GM12801 (cell line): ENCODE data around the gene DBNDD2.
A peak's percentile ranks its signal among the peaks of the same experiment; 100 is the strongest.

ENCODE experiments used
- CTCF ChIP-seq: IDR thresholded peaks from one replicate; pipeline ENCODE4 v1.5.1; 2011; ENCODE audit warnings: control low read depth; ENCODE audit not compliant: insufficient read length; ENCODE audit errors: extremely low read depth

Gene DBNDD2

DNA sequence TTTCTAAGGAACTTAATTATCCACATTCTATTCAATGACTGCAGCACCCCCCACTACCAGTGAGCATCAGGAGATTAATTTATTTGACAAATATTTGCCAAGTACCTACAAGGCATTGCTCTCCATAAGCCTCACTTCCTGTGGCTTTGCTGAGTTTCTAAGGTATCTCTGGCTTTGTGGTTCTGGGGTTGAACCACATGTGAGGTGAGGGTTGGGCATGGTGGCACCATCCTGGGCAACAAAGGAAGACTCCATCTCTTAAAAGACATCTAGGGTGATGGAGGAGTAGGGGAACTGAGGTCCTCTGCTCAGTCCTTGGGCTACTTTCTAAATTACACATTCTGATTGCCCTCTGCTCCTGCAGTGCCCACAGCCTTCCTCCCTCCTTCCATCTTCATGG lies 36.0 kb downstream of the DBNDD2 start:
- no peak for TF ChIP-seq CTCF

DNA sequence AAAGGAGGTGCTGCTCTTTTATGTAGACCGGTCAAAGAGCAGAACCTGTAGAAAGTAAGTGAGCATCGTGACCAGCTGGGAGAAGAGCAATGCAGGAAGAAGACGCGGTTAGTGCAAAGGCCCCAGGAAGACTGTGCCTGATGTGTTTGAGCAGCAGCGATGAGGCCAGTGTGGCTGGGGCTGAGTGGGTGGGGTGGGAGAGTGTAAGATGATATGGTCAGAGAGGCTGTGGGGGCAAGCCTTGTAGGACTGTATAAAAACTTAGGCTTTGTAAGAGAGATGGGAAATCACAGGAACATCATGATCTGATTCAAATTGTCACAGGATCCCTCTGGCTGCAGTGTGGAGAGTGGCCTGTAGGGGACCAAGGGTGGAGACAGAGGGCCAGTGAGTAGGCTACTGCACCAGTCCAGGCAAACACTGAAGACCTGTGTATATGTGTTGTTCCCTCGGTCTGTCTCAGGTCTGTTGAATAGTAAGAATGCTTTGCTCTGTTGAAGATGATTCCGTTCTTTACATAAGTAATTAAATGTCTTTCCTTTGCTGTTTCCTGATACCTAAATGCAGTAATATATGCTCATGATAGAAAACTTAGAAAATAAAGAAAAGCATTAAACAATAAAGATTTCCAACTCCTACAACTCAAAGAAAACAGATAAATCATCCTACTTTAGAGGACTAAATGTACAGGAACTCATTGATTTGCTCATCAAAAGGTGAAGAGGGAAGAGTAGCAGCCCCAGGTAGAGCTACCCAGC lies 37.9 kb downstream of the DBNDD2 start:
- peak; percentile 28 for TF ChIP-seq CTCF

- TF ChIP-seq CTCF, result no peak
Observed at GRCh38 chr20:45448270-45448669, 40.2 kb downstream of the DBNDD2 start.

DNA sequence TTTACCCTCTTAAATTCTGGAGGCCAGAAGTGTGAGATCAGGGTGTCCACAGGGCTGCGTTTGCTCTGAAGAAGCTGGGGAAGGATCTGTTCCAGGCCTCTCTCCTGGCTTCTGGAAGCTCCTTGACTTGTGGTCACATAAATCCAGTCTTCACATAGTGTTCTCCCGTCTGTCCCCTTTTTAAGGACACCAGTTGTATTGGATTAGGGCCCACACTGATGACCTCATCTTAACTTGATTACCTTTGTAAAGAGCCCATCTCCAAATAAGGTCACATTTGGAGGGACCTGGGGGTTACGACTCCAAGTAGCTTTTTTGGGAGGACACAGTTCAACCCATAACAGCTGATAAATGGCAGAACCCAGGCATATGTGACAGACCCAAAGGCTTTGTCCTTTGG lies 41.4 kb downstream of the DBNDD2 start:
- no peak for TF ChIP-seq CTCF

DNA sequence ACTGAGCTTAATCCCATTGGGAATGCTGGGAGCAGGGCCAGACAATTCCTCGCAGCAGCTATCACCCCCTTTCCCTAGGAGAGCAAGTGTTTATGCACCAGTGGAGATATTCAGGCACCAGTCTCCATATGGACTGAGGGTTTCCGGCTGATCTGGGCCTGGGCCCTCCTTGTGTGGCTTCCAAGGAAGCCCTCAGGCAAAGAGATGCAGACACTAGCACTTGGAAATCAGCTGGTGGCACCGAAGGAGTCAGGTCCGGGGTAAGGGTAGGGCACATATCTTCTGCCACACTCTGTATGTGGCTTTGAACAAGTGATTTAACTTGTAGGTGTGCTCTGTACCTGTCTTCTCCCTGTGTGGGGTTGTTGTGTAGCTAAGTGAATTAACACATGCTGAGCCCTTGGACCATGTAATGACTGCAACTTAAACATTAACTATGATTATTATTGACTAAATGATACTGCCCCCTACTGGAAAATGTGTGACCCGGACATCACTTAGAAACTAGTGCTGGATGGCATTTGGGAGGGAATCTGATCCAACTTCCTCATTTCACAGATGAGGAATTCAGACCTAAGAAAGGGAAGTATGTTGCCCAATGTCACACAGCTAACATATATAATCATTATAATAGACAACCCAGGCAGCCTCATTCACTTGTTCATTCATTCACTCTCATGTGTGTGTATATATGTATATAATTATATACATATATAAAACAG lies 42.2 kb downstream of the DBNDD2 start:
- no peak for TF ChIP-seq CTCF

DNA sequence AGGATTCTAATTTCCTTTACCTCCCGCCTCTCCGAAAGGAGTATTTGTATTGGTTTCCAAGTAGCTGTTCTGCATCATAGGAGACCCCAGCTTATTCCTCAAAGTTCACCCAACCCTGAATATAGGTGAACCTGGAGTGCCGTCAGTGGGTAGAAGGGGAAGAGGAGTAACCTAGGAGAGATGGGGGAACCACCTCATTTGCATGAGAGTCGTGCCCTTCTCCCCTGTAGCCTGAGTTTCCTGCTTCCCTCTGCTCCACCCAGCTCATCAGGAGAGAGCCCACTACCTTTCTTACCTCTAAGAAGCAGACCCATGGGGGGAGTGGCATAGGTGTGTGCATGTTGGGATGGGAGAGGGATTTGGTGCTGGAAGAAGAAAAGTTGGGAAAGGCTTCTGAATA lies 44.1 kb downstream of the DBNDD2 start:
- TF ChIP-seq CTCF, result no peak

GRCh38 chr20:45452772-45453691 lies 44.9 kb downstream of the DBNDD2 start:
- no peak for TF ChIP-seq CTCF
